ENCODE results near the gene OR8B8. TPM values are rescaled to one million over a fixed set of nuclear protein-coding genes. Genes with fewer than 3 reads are reported as not detected.
A peak's percentile ranks its signal among the peaks of the same experiment; 100 is the strongest.
"Not testable (repeated sequence)": the region's sequence is repeated elsewhere in the genome, so short reads cannot be mapped to it uniquely, and the experiment has no call there.

Gene OR8B8
- total RNA-seq, 1 donor from 2014 or later: not detected

GRCh38 chr11:124442847-124443246 is 2.6 kb downstream of the OR8B8 start:
- ATAC-seq (no peak), DNase-seq (ENCODE audit: low spot score) (no peak)

GRCh38 chr11:124442442-124442841 is 3.1 kb downstream of the OR8B8 start:
- ATAC-seq: no peak

GRCh38 chr11:124441519-124441918 is 4.0 kb downstream of the OR8B8 start:
- DNase-seq (ENCODE audit: low spot score) (no peak), ATAC-seq (no peak)

More at GRCh38 chr11:124442442-124442841, 3.1 kb downstream of the OR8B8 start:
- no peak for DNase-seq (ENCODE audit: low spot score)

- no peak for ATAC-seq
- no peak for DNase-seq (ENCODE audit: low spot score)
Observed at GRCh38 chr11:124441081-124441480, 4.4 kb downstream of the OR8B8 start.

- DNase-seq (ENCODE audit: low spot score): no peak
- ATAC-seq: no peak
Observed at GRCh38 chr11:124440608-124441007, 4.9 kb downstream of the OR8B8 start.

GRCh38 chr11:124434699-124435098 is 10.8 kb downstream of the OR8B8 start:
- DNase-seq (ENCODE audit: low spot score): no peak
- no peak for ATAC-seq

- DNase-seq (ENCODE audit: low spot score): no peak
- ATAC-seq: no peak
Observed at GRCh38 chr11:124429599-124429998, 15.9 kb downstream of the OR8B8 start.

GRCh38 chr11:124424384-124424921 is 21.0 kb downstream of the OR8B8 start, which contains the start of gene OR8B4:
OR8B4 (minus strand) TSS chr11:124424871; CDS start chr11:124424871, 0 bp downstream.
- ATAC-seq (no peak), DNase-seq (ENCODE audit: low spot score) (no peak)

- DNase-seq (ENCODE audit: low spot score): no peak
- ATAC-seq: no peak
Observed at GRCh38 chr11:124421043-124421442, 24.5 kb downstream of the OR8B8 start.

- ATAC-seq (peak; percentile 56), DNase-seq (ENCODE audit: low spot score) (no peak)
Observed at GRCh38 chr11:124415356-124415923, 30.1 kb downstream of the OR8B8 start.

GRCh38 chr11:124409906-124410305 is 35.6 kb downstream of the OR8B8 start:
- ATAC-seq: no peak
- no peak for DNase-seq (ENCODE audit: low spot score)

- no peak for ATAC-seq
- no peak for DNase-seq (ENCODE audit: low spot score)
Observed at GRCh38 chr11:124405581-124405980, 39.9 kb downstream of the OR8B8 start.

GRCh38 chr11:124403186-124403585 is 42.3 kb downstream of the OR8B8 start:
- DNase-seq (ENCODE audit: low spot score); ATAC-seq: not testable (repeated sequence)

GRCh38 chr11:124402326-124402922 is 43.1 kb downstream of the OR8B8 start:
- ATAC-seq (peak; percentile 89), DNase-seq (ENCODE audit: low spot score) (peak; percentile 56)

GRCh38 chr11:124398924-124399323 is 46.6 kb downstream of the OR8B8 start, which contains the start of gene OR8B3:
OR8B3 (minus strand) TSS chr11:124399024; CDS start chr11:124397351, 1,673 bp downstream.
- no peak for ATAC-seq

GRCh38 chr11:124396847-124397246 is 48.6 kb downstream of the OR8B8 start:
- not testable (repeated sequence) for ATAC-seq

More at GRCh38 chr11:124398924-124399323, 46.6 kb downstream of the OR8B8 start, which contains the start of gene OR8B3:
- no peak for DNase-seq (ENCODE audit: low spot score)

GRCh38 chr11:124394408-124394807 is 51.1 kb downstream of the OR8B8 start:
- ATAC-seq (no peak), DNase-seq (ENCODE audit: low spot score) (no peak)

More at GRCh38 chr11:124396847-124397246, 48.6 kb downstream of the OR8B8 start:
- not testable (repeated sequence) for DNase-seq (ENCODE audit: low spot score)

Other genes starting within 250 kb of the OR8B8 start
- gene OR8G1, start 204.6 kb downstream of the OR8B8 start, total RNA-seq: not detected
- gene OR8G5, start 189.3 kb downstream of the OR8B8 start, total RNA-seq: not detected
- gene OR8D1, start 131.7 kb downstream of the OR8B8 start, total RNA-seq: not detected
- not detected for gene OR8D2, start 125.5 kb downstream of the OR8B8 start, total RNA-seq
- not detected for gene OR8B2, start 61.2 kb downstream of the OR8B8 start, total RNA-seq
- not detected for gene OR8B3, start 46.7 kb downstream of the OR8B8 start, total RNA-seq
- gene OR8B4, start 20.8 kb downstream of the OR8B8 start, total RNA-seq: not detected
- not detected for gene OR8B12, start 98.0 kb upstream of the OR8B8 start, total RNA-seq
- gene OR8A1, start 124.3 kb upstream of the OR8B8 start, total RNA-seq: not detected
- gene PANX3, start 165.7 kb upstream of the OR8B8 start, total RNA-seq: not detected
- gene TBRG1, start 177.2 kb upstream of the OR8B8 start, total RNA-seq: 23.3 TPM
- 34.4 TPM for gene SIAE, start 228.0 kb upstream of the OR8B8 start, total RNA-seq
- gene SPA17, start 228.2 kb upstream of the OR8B8 start, total RNA-seq: 0.86 TPM

Data from left lobe of liver (tissue), 2 donors.